Nephron (organoid): Measurements from ENCODE around the gene CAMKMT.

Experiments
- H3K27ac Mint-ChIP-seq, 3 experiments: 2 replicates each; pipeline ENCODE4 v1.8.0; 2020; ENCODE audit warnings: mixed read lengths in 3 of 3, mild to moderate bottlenecking in 2 of 3, moderate library complexity in 1 of 3
- H3K27me3 Mint-ChIP-seq: 2 replicates; pipeline ENCODE4 v1.8.0; 2021; ENCODE audit warnings: low read depth, mild to moderate bottlenecking, moderate library complexity, mixed read lengths
- H3K36me3 Mint-ChIP-seq: 2 replicates; pipeline ENCODE4 v1.8.0; 2020; ENCODE audit warnings: low read depth, mixed read lengths
- H3K4me1 Mint-ChIP-seq: 2 replicates; pipeline ENCODE4 v1.8.0; 2020; ENCODE audit warnings: mixed read lengths
- H3K4me3 Mint-ChIP-seq, 3 experiments: 2 replicates each; pipeline ENCODE4 v1.8.0; 2020; ENCODE audit warnings: mild to moderate bottlenecking in 3 of 3, mixed read lengths in 3 of 3, moderate library complexity in 2 of 3
- H3K9me3 Mint-ChIP-seq: 2 replicates; pipeline ENCODE4 v1.8.0; 2020; ENCODE audit warnings: mixed read lengths
- TF ChIP-seq, protein P1 (sequence below), 3 experiments: fragments of 200-600 bp; sonication (generic); IDR thresholded peaks; one replicate each; pipeline ENCODE4 v1.5.0; 2021; ENCODE audit warnings: antibody characterized with exemption in 3 of 3; ENCODE audit not compliant: unreplicated experiment in 3 of 3

Gene CAMKMT

DNA sequence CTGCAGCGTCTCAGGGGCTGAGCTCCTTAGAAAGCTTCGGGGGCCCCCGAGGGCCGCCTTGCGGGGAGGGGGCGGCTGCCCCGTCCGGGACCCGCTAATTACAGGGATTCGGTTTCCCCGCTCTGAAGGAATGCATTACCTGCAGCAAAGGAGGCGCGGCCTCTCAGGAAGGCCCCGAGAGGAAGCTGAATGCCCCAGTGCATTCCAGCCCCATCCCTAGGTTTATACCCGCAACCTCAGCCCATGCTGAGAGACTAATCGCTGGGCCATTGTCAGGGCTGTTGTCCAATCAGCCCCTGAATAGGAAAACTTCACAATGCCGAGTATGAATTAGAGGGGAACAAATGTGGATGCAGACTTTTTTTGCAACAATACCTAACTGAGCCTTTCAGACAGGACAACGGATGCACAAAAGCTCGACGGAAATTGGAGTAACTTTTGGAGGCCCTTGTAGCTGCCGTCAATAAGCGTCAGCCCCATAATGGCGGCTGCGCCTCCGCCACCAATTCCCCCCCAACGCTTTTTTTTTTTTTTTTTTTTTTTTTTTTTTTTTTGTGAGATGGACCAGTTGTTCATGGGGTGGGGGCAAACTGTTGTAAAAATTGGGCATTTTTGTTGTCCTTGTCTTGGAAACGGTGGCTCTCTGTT is 441.2 kb downstream of the CAMKMT start:
- H3K27ac Mint-ChIP-seq: no peak overlapping the region

DNA sequence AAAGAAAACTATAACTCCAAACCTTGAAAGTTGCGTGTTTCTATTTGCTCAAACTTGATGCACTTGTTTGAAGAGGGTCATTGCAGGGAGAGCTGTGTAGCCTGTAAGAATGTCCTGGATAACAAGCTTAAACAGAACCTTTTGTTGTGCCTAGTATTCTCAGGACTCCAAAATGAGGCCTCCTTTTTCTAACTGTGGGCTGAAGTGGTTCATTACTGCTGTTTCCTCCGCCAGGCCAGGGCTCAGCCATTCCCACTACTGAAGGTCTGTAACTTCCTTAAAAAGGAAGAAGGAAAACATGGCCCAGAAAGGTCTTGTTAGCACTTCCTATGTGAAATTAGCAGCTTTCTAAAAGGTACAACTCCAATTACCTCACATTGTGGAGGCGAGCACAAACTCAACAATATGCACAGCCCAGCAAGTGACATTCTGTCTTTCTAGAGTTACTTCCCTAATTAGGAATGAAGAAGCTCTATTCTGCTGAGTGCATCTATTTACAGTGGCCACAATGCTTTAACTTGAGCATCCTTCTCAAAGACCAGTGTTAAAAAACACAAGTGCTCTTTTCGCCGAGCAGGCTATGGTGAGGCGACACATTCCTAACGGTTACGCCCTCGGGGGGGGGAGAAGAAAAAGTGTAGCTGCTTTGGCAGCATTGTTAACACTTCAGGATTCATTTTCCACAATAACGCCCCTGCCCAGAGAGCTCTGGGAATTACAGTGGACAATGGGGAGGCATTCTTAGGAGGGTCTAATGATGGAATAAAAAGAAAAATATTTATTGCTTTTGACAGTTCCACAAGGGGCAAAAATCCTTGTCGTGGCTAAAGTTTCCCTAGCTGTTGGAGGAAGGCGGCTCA is 442.9 kb downstream of the CAMKMT start:
- TF ChIP-seq, protein P1, sequence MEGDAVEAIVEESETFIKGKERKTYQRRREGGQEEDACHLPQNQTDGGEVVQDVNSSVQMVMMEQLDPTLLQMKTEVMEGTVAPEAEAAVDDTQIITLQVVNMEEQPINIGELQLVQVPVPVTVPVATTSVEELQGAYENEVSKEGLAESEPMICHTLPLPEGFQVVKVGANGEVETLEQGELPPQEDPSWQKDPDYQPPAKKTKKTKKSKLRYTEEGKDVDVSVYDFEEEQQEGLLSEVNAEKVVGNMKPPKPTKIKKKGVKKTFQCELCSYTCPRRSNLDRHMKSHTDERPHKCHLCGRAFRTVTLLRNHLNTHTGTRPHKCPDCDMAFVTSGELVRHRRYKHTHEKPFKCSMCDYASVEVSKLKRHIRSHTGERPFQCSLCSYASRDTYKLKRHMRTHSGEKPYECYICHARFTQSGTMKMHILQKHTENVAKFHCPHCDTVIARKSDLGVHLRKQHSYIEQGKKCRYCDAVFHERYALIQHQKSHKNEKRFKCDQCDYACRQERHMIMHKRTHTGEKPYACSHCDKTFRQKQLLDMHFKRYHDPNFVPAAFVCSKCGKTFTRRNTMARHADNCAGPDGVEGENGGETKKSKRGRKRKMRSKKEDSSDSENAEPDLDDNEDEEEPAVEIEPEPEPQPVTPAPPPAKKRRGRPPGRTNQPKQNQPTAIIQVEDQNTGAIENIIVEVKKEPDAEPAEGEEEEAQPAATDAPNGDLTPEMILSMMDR (IDR thresholded peaks at IDR 0.05; ENCODE audit: unreplicated experiment in 3 of 3): no peak
- no peak overlapping the region for H3K4me3 Mint-ChIP-seq
- H3K36me3 Mint-ChIP-seq: no peaks in the 10 kb centered on the region

More for the DNA sequence above, 441.2 kb downstream of the CAMKMT start:
- H3K4me3 Mint-ChIP-seq: no peak overlapping the region
- H3K36me3 Mint-ChIP-seq: no peaks in the 10 kb centered on the region
- H3K9me3 Mint-ChIP-seq: peaks cover 8% of the 10 kb centered on the region
- TF ChIP-seq, protein P1 (IDR thresholded peaks at IDR 0.05; ENCODE audit: unreplicated experiment in 3 of 3): no peak
- peaks cover 4% of the 10 kb centered on the region for H3K4me1 Mint-ChIP-seq
- H3K27me3 Mint-ChIP-seq: peaks cover 98% of the 10 kb centered on the region

DNA sequence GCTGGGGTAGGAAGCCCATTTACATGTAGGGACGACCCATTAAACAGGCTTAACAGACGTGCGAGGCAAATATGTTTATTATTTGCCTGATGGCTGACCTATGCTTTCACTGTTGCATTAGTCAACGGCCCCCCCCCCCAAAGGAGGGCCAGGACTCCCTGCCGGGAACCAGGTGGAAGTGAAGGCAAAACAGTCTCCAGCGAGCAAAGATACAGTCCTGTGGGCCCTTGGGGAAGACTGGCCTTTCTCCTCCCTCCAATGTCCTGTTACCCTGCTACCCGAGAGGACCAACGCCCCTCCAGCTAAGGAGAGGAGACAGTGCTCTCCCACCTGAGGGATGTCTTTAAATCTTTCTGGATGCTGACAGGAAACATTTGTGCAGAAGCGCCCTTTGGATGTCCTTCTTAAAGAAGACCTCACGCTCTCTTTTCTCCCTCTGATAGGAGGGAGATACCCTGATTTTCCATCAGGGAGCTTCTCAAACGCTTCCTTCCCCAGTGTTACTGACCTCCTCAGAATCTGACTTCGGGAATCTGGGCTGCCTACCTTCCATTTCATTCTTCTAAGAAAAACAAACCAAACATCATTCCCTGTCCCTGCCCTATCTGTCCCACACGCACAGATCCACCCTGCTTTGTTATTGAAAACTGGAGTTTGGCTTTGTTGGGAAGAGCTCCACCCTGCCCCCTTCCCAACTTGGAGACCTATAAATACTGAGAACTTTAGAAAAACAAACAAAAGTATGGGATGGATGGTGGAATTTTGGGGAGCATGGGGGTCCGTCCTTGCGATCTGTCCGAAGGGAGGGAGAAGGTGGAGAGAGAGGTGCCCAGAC is 443.9 kb downstream of the CAMKMT start:
- H3K4me3 Mint-ChIP-seq: no peak overlapping the region
- H3K27me3 Mint-ChIP-seq: peaks cover 98% of the 10 kb centered on the region
- H3K27ac Mint-ChIP-seq: no peak overlapping the region
- H3K36me3 Mint-ChIP-seq: no peaks in the 10 kb centered on the region
- peaks cover 2% of the 10 kb centered on the region for H3K9me3 Mint-ChIP-seq
- TF ChIP-seq, protein P1 (IDR thresholded peaks at IDR 0.05; ENCODE audit: unreplicated experiment in 3 of 3): no peak
- H3K4me1 Mint-ChIP-seq: peaks cover 4% of the 10 kb centered on the region

More for the DNA sequence above, 442.9 kb downstream of the CAMKMT start:
- Mint-ChIP-seq H3K27me3 (peaks cover 98% of the 10 kb centered on the region), H3K9me3 (peaks cover 5% of the 10 kb centered on the region), H3K4me1 (peaks cover 4% of the 10 kb centered on the region), H3K27ac (no peak overlapping the region)

DNA sequence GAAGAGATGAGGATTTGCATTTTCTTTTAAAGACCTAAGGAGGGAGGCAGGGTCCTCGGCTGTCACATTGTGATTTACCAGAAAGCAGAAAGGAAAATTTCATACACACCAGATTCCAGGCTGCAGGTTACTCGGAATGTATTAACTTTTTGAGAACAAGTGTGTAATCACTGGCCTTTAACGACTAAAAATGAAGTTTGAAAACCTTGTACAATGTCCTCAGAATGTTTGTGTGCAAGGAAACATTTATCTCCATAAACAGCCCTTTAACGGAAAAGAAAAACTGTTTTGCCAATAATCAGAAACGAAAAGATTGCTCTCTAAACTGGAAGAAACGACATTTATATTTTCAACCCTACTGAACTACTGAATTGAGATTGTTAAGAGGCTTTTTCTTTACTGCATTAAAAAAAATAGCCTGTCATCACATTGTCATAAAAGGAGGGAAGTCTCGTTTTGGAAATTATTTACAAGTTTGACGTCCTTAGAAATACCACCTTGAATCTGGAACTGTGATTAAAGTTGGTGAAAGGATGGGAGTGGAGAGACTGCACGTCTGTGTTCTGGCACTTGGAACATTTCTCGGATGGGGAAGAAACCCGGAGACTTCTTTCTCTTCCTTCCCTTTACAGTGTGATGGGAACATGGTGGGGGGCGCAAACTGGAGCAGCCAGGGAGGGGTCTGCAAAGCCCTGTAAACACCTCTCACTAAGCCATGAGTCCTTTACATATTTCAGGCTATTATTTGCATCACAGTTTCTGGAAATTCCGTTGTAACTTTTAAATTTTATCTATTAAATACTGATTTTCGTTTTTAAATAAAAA is 445.7 kb downstream of the CAMKMT start:
- H3K27ac Mint-ChIP-seq: no peak overlapping the region
- no peaks in the 10 kb centered on the region for H3K36me3 Mint-ChIP-seq
- H3K9me3 Mint-ChIP-seq: peaks cover 5% of the 10 kb centered on the region
- H3K4me3 Mint-ChIP-seq: no peak overlapping the region
- peaks cover 98% of the 10 kb centered on the region for H3K27me3 Mint-ChIP-seq
- TF ChIP-seq, protein P1 (IDR thresholded peaks at IDR 0.05; ENCODE audit: unreplicated experiment in 3 of 3): no peak
- no peaks in the 10 kb centered on the region for H3K4me1 Mint-ChIP-seq

DNA sequence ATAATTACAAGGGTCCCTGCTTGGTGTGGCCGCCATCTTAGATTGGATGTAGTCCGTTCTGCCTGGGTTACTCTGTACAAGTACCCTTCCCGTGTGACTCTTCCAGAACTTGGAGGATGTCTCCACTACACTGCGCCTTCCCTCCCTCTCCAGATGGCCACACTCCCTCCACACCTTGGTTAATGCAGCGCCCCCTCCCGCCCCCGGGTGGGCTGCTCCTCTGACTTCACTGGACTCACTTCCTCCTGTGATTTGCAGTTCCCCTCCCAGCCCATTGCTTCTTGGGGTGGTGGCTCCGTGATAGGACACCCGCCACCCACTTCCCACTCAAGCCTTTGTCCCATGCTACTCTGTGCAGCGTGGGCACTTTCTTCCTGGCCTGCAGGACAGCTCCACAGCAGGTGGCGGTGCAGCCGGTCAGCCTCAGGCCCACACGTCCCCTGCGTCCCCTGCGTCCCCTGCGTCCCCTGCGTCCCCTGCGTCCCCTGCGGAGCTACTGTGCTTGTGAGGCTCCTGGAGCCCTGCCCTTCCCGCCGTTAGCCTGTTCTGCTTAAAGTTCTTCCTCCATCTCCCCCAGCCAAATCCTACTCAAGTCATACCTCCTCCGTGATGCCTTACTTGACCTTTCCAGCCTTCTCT is 449.3 kb downstream of the CAMKMT start:
- peaks cover 5% of the 10 kb centered on the region for H3K9me3 Mint-ChIP-seq
- no peak overlapping the region for H3K4me3 Mint-ChIP-seq
- no peaks in the 10 kb centered on the region for H3K4me1 Mint-ChIP-seq
- no peak overlapping the region for H3K27ac Mint-ChIP-seq
- TF ChIP-seq, protein P1 (IDR thresholded peaks at IDR 0.05; ENCODE audit: unreplicated experiment in 3 of 3): no peak
- peaks cover 98% of the 10 kb centered on the region for H3K27me3 Mint-ChIP-seq
- H3K36me3 Mint-ChIP-seq: no peaks in the 10 kb centered on the region
